ENCODE results near the gene ITGB1. TPM values are rescaled to one million over a fixed set of nuclear protein-coding genes. Genes with fewer than 3 reads are reported as not detected.
"Not testable (repeated sequence)": the region's sequence is repeated elsewhere in the genome, so short reads cannot be mapped to it uniquely, and the experiment has no call there.

ITGB1 gene
- total RNA-seq, 1 donor from 2014 or later = 220 TPM

- Mint-ChIP-seq H3K4me1 (peaks cover under 1% of the 10 kb centered on the region), H3K36me3 (ENCODE audit: low read depth) (peaks cover 30% of the 10 kb centered on the region), H3K27ac (ENCODE audit: unreplicated experiment) (no peak overlapping the region), H3K4me3 (no peak overlapping the region), H3K27me3 (ENCODE audit: low read depth) (no peaks in the 10 kb centered on the region), H3K9me3 (peaks cover 4% of the 10 kb centered on the region)
- TF ChIP-seq CTCF (conservative IDR thresholded peaks at IDR 0.05) = no peak
- no peak for DNase-seq (ENCODE audit: low read depth, low spot score)
These were observed 30.3 kb downstream of the ITGB1 start for GRCh38 chr10:32927750-32928149.

- no peak for DNase-seq (ENCODE audit: low read depth, low spot score)
- Mint-ChIP-seq H3K27ac (ENCODE audit: unreplicated experiment) (no peak overlapping the region), H3K36me3 (ENCODE audit: low read depth) (peaks cover 42% of the 10 kb centered on the region), H3K27me3 (ENCODE audit: low read depth) (no peaks in the 10 kb centered on the region), H3K4me3 (no peak overlapping the region), H3K4me1 (no peaks in the 10 kb centered on the region), H3K9me3 (peaks cover 4% of the 10 kb centered on the region)
- no peak for TF ChIP-seq CTCF (conservative IDR thresholded peaks at IDR 0.05)
These were observed 34.2 kb downstream of the ITGB1 start for GRCh38 chr10:32923849-32924248.

- no peak overlapping the region for H3K4me3 Mint-ChIP-seq
- peaks cover 6% of the 10 kb centered on the region for H3K9me3 Mint-ChIP-seq
- no peak overlapping the region for H3K27ac Mint-ChIP-seq (ENCODE audit: unreplicated experiment)
- H3K27me3 Mint-ChIP-seq (ENCODE audit: low read depth) = no peaks in the 10 kb centered on the region
- no peaks in the 10 kb centered on the region for H3K4me1 Mint-ChIP-seq
- TF ChIP-seq CTCF (conservative IDR thresholded peaks at IDR 0.05) = no peak
- DNase-seq (ENCODE audit: low read depth, low spot score) = no peak
- peaks cover 45% of the 10 kb centered on the region for H3K36me3 Mint-ChIP-seq (ENCODE audit: low read depth)
These were observed 34.9 kb downstream of the ITGB1 start for GRCh38 chr10:32923134-32923533.

GRCh38 chr10:32922170-32922569 is 35.9 kb downstream of the ITGB1 start:
- Mint-ChIP-seq H3K9me3 (peaks cover 6% of the 10 kb centered on the region), H3K27ac (ENCODE audit: unreplicated experiment) (no peak overlapping the region), H3K4me1 (no peaks in the 10 kb centered on the region), H3K4me3 (no peak overlapping the region), H3K36me3 (ENCODE audit: low read depth) (peaks cover 48% of the 10 kb centered on the region), H3K27me3 (ENCODE audit: low read depth) (no peaks in the 10 kb centered on the region)
- no peak for DNase-seq (ENCODE audit: low read depth, low spot score)
- TF ChIP-seq CTCF (conservative IDR thresholded peaks at IDR 0.05) = no peak

GRCh38 chr10:32917817-32918216 is 40.2 kb downstream of the ITGB1 start:
- not testable (repeated sequence) for DNase-seq (ENCODE audit: low read depth, low spot score); H3K27ac Mint-ChIP-seq (ENCODE audit: unreplicated experiment); H3K9me3 Mint-ChIP-seq; H3K4me1 Mint-ChIP-seq; H3K27me3 Mint-ChIP-seq (ENCODE audit: low read depth); H3K4me3 Mint-ChIP-seq
- peaks cover 67% of the 10 kb centered on the region for H3K36me3 Mint-ChIP-seq (ENCODE audit: low read depth)

- Mint-ChIP-seq H3K4me1 (peaks cover 5% of the 10 kb centered on the region), H3K36me3 (ENCODE audit: low read depth) (peaks cover 50% of the 10 kb centered on the region), H3K27me3 (ENCODE audit: low read depth) (no peaks in the 10 kb centered on the region), H3K4me3 (no peak overlapping the region), H3K9me3 (peaks cover 6% of the 10 kb centered on the region), H3K27ac (ENCODE audit: unreplicated experiment) (peak overlapping the region; percentile 30)
- DNase-seq (ENCODE audit: low read depth, low spot score) = no peak
- TF ChIP-seq CTCF (conservative IDR thresholded peaks at IDR 0.05) = no peak
These were observed 46.6 kb downstream of the ITGB1 start for GRCh38 chr10:32911285-32912016.

GRCh38 chr10:32909970-32910369 is 48.1 kb downstream of the ITGB1 start:
- not testable (repeated sequence) for H3K4me1 Mint-ChIP-seq; H3K27me3 Mint-ChIP-seq (ENCODE audit: low read depth); DNase-seq (ENCODE audit: low read depth, low spot score); H3K4me3 Mint-ChIP-seq; H3K9me3 Mint-ChIP-seq; H3K27ac Mint-ChIP-seq (ENCODE audit: unreplicated experiment)
- peaks cover 42% of the 10 kb centered on the region for H3K36me3 Mint-ChIP-seq (ENCODE audit: low read depth)

Data from neural crest cell (in vitro differentiated cells).